ENCODE data around the gene GYG1. TPM values are rescaled to one million over a fixed set of nuclear protein-coding genes. Genes with fewer than 3 reads are reported as not detected.

GYG1 gene
- total and polyA plus RNA-seq, 4 donors: 9.2 to 16.7 (median 13.4) TPM

DNA sequence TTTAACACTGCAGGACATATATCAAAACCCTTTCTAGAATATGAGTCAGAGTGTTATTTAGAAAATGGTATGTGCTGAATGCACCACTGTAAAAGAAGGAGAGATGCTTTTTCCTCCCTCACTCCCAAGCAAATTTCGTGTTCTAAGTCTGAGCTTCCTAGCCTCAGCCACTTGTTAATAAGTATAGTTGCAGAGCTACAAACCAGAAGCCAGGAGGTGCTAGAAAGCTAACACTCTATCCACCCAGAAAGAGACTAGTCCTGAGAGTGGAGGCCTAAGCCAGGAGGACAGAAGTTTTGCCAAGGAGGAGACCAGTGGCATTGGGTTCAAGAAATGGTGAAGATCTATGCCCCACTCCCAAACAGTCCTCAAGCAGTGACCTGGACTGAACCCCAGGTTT, 40.5 kb upstream of the GYG1 start:
- TF ChIP-seq YY1 (IDR thresholded peaks at IDR 0.05) (no peak), RXRA (IDR thresholded peaks at IDR 0.05) (no peak), HNF4G (IDR thresholded peaks at IDR 0.05) (no peak), SP1 (IDR thresholded peaks at IDR 0.05) (no peak), EGR1 (IDR thresholded peaks at IDR 0.05; ENCODE audit: low read depth in 2 of 2) (no peak), HNF4A (conservative IDR thresholded peaks at IDR 0.05) (no peak), ATF3 (IDR thresholded peaks at IDR 0.05) (no peak), MAX (IDR thresholded peaks at IDR 0.05) (no peak), RAD21 (IDR thresholded peaks at IDR 0.05) (peak in 1 of 2 donors; percentile 42)
- H3K9me3 ChIP-seq (ENCODE audit: control insufficient read depth in 4 of 4, low read length in 3 of 4): no peaks in the 10 kb centered on the region
- no peak for DNase-seq (ENCODE audit: low spot score)
- no peaks in the 10 kb centered on the region for H3K4me1 ChIP-seq (ENCODE audit: control insufficient read depth in 4 of 4, insufficient read depth in 4 of 4, low read length in 3 of 4)
- H3K27me3 ChIP-seq (ENCODE audit: control insufficient read depth in 4 of 4, insufficient read depth in 4 of 4, low read length in 3 of 4): no peaks in the 10 kb centered on the region
- WGBS: 85% methylated on average over 1 of the region's 1 CpG
- no peak overlapping the region for H3K27ac ChIP-seq (ENCODE audit: low read depth in 1 of 2, low read length in 2 of 2)
- no peak overlapping the region for H3K4me3 ChIP-seq (ENCODE audit: low read depth in 1 of 3, low read length in 3 of 3)
- no peak overlapping the region for H3K9ac ChIP-seq (ENCODE audit: low read depth in 1 of 2, low read length in 2 of 2)
- H3K36me3 ChIP-seq (ENCODE audit: control insufficient read depth in 4 of 4, insufficient read depth in 3 of 4, low read depth in 1 of 4, low read length in 3 of 4): no peaks in the 10 kb centered on the region

- Histone ChIP-seq H3K36me3 (ENCODE audit: control insufficient read depth in 4 of 4, insufficient read depth in 3 of 4, low read depth in 1 of 4, low read length in 3 of 4) (no peaks in the 10 kb centered on the region), H3K27me3 (ENCODE audit: control insufficient read depth in 4 of 4, insufficient read depth in 4 of 4, low read length in 3 of 4) (no peaks in the 10 kb centered on the region), H3K4me1 (ENCODE audit: control insufficient read depth in 4 of 4, insufficient read depth in 4 of 4, low read length in 3 of 4) (no peaks in the 10 kb centered on the region), H3K9me3 (ENCODE audit: control insufficient read depth in 4 of 4, low read length in 3 of 4) (no peaks in the 10 kb centered on the region), H3K4me3 (ENCODE audit: low read depth in 1 of 3, low read length in 3 of 3) (no peak overlapping the region), H3K27ac (ENCODE audit: low read depth in 1 of 2, low read length in 2 of 2) (no peak overlapping the region), H3K9ac (ENCODE audit: low read depth in 1 of 2, low read length in 2 of 2) (no peak overlapping the region)
- TF ChIP-seq JUND (IDR thresholded peaks at IDR 0.05): no peak
- no peak for TF ChIP-seq HNF4G (IDR thresholded peaks at IDR 0.05)
- TF ChIP-seq GABPA (IDR thresholded peaks at IDR 0.05 in 1 of 2, conservative IDR thresholded peaks at IDR 0.05 in 1 of 2): no peak
- no peak for TF ChIP-seq FOXA2 (IDR thresholded peaks at IDR 0.05)
- TF ChIP-seq TAF1 (conservative IDR thresholded peaks at IDR 0.05): no peak
- TF ChIP-seq RAD21 (IDR thresholded peaks at IDR 0.05): no peak
- no peak for TF ChIP-seq RXRA (IDR thresholded peaks at IDR 0.05)
- TF ChIP-seq, protein P1, sequence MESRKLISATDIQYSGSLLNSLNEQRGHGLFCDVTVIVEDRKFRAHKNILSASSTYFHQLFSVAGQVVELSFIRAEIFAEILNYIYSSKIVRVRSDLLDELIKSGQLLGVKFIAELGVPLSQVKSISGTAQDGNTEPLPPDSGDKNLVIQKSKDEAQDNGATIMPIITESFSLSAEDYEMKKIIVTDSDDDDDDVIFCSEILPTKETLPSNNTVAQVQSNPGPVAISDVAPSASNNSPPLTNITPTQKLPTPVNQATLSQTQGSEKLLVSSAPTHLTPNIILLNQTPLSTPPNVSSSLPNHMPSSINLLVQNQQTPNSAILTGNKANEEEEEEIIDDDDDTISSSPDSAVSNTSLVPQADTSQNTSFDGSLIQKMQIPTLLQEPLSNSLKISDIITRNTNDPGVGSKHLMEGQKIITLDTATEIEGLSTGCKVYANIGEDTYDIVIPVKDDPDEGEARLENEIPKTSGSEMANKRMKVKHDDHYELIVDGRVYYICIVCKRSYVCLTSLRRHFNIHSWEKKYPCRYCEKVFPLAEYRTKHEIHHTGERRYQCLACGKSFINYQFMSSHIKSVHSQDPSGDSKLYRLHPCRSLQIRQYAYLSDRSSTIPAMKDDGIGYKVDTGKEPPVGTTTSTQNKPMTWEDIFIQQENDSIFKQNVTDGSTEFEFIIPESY (IDR thresholded peaks at IDR 0.05): no peak
- TF ChIP-seq EGR1 (IDR thresholded peaks at IDR 0.05; ENCODE audit: low read depth in 2 of 2): no peak
- TF ChIP-seq HNF4A (conservative IDR thresholded peaks at IDR 0.05): no peak
- TF ChIP-seq YY1 (IDR thresholded peaks at IDR 0.05): no peak
- TF ChIP-seq, protein P2, sequence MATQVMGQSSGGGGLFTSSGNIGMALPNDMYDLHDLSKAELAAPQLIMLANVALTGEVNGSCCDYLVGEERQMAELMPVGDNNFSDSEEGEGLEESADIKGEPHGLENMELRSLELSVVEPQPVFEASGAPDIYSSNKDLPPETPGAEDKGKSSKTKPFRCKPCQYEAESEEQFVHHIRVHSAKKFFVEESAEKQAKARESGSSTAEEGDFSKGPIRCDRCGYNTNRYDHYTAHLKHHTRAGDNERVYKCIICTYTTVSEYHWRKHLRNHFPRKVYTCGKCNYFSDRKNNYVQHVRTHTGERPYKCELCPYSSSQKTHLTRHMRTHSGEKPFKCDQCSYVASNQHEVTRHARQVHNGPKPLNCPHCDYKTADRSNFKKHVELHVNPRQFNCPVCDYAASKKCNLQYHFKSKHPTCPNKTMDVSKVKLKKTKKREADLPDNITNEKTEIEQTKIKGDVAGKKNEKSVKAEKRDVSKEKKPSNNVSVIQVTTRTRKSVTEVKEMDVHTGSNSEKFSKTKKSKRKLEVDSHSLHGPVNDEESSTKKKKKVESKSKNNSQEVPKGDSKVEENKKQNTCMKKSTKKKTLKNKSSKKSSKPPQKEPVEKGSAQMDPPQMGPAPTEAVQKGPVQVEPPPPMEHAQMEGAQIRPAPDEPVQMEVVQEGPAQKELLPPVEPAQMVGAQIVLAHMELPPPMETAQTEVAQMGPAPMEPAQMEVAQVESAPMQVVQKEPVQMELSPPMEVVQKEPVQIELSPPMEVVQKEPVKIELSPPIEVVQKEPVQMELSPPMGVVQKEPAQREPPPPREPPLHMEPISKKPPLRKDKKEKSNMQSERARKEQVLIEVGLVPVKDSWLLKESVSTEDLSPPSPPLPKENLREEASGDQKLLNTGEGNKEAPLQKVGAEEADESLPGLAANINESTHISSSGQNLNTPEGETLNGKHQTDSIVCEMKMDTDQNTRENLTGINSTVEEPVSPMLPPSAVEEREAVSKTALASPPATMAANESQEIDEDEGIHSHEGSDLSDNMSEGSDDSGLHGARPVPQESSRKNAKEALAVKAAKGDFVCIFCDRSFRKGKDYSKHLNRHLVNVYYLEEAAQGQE (IDR thresholded peaks at IDR 0.05): no peak
- no peak for TF ChIP-seq MAX (IDR thresholded peaks at IDR 0.05)
- no peak for TF ChIP-seq SP1 (IDR thresholded peaks at IDR 0.05)
- no peak for TF ChIP-seq FOXA1 (IDR thresholded peaks at IDR 0.05)
- TF ChIP-seq ATF3 (IDR thresholded peaks at IDR 0.05): no peak
- TF ChIP-seq NR2F2 (IDR thresholded peaks at IDR 0.05): no peak
- WGBS: 68% methylated on average over 4 of the region's 4 CpGs
- no peak for DNase-seq (ENCODE audit: low spot score)
Measured at GRCh38 chr3:148951599-148952361, 39.6 kb upstream of the GYG1 start.

Data from liver (tissue), 9 donors.